Measurements from ENCODE around the gene RNF183. TPM values are rescaled to one million over a fixed set of nuclear protein-coding genes. Genes with fewer than 3 reads are reported as not detected.

RNF183 gene
- total and polyA plus RNA-seq, 10 donors, result 0.06 to 0.35 (median 0.08) TPM; not detected in 6

DNA sequence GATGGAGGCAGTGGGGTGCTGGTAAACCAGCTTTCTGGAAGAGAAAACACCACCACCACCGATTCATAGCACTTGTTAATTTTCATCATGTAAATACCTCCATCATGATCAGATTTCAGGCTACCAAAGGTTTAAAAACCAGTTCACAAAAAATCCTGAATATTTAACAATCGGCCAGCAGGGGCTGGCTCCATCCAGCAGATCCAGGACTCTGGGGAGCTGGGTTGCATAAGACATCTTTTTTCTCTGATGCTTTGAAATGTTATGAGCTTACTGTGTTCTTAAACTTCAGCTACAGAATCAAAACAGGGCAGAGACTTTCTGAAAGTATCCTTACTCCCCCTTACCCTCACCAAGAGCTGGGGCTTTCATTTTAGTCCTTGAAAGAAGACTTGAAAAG lies 14.6 kb upstream of the RNF183 start:
- TF ChIP-seq POLR2A (IDR thresholded peaks at IDR 0.05), result no peak
- TF ChIP-seq POLR2AphosphoS5 (IDR thresholded peaks at IDR 0.05), result no peak
- TF ChIP-seq, protein P1, sequence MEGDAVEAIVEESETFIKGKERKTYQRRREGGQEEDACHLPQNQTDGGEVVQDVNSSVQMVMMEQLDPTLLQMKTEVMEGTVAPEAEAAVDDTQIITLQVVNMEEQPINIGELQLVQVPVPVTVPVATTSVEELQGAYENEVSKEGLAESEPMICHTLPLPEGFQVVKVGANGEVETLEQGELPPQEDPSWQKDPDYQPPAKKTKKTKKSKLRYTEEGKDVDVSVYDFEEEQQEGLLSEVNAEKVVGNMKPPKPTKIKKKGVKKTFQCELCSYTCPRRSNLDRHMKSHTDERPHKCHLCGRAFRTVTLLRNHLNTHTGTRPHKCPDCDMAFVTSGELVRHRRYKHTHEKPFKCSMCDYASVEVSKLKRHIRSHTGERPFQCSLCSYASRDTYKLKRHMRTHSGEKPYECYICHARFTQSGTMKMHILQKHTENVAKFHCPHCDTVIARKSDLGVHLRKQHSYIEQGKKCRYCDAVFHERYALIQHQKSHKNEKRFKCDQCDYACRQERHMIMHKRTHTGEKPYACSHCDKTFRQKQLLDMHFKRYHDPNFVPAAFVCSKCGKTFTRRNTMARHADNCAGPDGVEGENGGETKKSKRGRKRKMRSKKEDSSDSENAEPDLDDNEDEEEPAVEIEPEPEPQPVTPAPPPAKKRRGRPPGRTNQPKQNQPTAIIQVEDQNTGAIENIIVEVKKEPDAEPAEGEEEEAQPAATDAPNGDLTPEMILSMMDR (IDR thresholded peaks at IDR 0.05 in 8 of 11, conservative IDR thresholded peaks at IDR 0.05 in 3 of 11), result no peak
- Histone ChIP-seq H3K9me3 (no peaks in the 10 kb centered on the region), H3K4me1 (no peaks in the 10 kb centered on the region), H3K4me3 (no peak overlapping the region), H3K27me3 (replicated peaks in 1 of 7) (no peaks in the 10 kb centered on the region), H3K36me3 (peaks cover 0 to 18% (median 0%) of the 10 kb centered on the region in 6 donors), H3K27ac (no peak overlapping the region)
- WGBS, 5 donors, result 78 to 92% (median 86%) methylated on average over 2 of the region's 2 CpGs
- intact Hi-C loops (cut with DNase I; ENCODE audit: low total_unique reads), result no loop called here
- no peak for DNase-seq

DNA sequence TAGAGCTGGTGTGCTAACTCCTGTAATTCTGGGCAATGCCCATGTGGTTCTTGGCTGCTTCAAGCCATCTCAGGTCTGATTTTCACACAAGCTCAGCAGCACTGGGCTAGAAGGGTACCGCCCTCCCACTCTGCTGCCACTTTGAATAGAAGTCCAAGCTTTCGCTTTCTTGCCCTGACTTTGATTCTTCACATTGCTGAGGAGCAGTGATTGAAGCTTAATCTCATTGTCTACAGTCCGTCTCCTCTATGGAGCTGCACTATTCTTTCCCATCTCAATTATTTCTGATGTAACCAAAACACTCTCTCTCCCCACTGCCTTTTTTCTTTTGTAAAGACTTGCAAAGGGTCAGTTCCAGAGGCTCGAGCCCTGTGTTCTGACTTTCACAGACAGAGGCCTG lies 12.9 kb upstream of the RNF183 start:
- Histone ChIP-seq H3K9me3 (no peaks in the 10 kb centered on the region), H3K4me3 (no peak overlapping the region), H3K36me3 (peaks cover 0 to 18% (median 0%) of the 10 kb centered on the region in 6 donors), H3K4me1 (no peaks in the 10 kb centered on the region), H3K27ac (no peak overlapping the region), H3K27me3 (replicated peaks in 1 of 7) (no peaks in the 10 kb centered on the region)
- intact Hi-C loops (cut with DNase I; ENCODE audit: low total_unique reads), result no loop called here
- TF ChIP-seq, protein P1 (IDR thresholded peaks at IDR 0.05 in 8 of 11, conservative IDR thresholded peaks at IDR 0.05 in 3 of 11), result no peak
- TF ChIP-seq POLR2A (IDR thresholded peaks at IDR 0.05), result no peak
- TF ChIP-seq POLR2AphosphoS5 (IDR thresholded peaks at IDR 0.05), result no peak
- DNase-seq, result no peak
- 90 to 98% (median 93%) methylated on average over 4 of the region's 4 CpGs for WGBS, 5 donors

DNA sequence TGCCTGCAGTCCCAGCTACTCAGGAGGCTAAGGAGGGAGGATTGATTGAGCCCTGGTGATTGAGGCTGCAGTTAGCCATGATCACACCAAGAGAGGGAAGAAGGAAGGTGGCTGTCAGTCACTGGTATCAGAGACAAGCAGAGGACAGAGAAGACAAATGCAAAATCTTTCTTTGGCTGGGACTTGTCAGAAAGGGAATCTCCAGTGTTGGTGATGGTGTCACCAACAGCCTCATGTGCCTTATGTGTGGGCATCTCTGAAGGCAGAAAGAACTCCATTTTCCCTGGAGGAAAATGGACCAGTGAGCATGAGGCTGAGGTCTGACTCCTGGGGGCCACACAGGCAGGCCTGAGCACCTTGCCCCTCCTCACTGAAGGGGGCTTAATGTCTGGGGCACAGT lies 12.1 kb upstream of the RNF183 start:
- Histone ChIP-seq H3K9me3 (no peaks in the 10 kb centered on the region), H3K4me1 (no peaks in the 10 kb centered on the region), H3K27me3 (replicated peaks in 1 of 7) (no peaks in the 10 kb centered on the region), H3K36me3 (peaks cover 0 to 10% (median 0%) of the 10 kb centered on the region in 6 donors), H3K27ac (no peak overlapping the region), H3K4me3 (no peak overlapping the region)
- no peak for DNase-seq
- intact Hi-C loops (cut with DNase I; ENCODE audit: low total_unique reads), result no loop called here
- no peak for TF ChIP-seq POLR2A (IDR thresholded peaks at IDR 0.05)
- TF ChIP-seq POLR2AphosphoS5 (IDR thresholded peaks at IDR 0.05), result no peak
- TF ChIP-seq, protein P1 (IDR thresholded peaks at IDR 0.05 in 8 of 11, conservative IDR thresholded peaks at IDR 0.05 in 3 of 11), result no peak

DNA sequence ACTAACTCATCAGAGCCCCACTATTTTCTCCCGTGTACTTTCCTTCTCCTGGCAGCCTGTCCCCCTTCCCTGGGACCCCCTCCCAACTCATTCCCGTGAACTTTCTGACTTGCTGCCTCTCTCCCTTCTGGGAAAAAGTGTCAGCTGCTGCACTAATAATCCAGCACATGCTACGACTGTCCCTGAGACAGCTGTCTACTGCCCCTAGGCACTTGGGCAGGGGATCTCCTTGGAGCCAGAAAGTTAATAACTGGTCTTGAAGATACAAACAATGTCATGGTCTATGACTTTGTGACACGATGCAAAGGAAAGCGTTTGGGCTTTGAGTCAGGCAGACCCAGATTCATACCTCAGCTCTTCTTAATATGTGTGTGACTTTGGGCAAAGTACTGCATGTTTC lies 10.1 kb upstream of the RNF183 start:
- H3K36me3 ChIP-seq, result no peaks in the 10 kb centered on the region
- no peaks in the 10 kb centered on the region for H3K4me1 ChIP-seq
- H3K27me3 ChIP-seq (replicated peaks in 1 of 7), result no peaks in the 10 kb centered on the region
- WGBS, 5 donors, result 83 to 90% (median 87%) methylated on average over 5 of the region's 5 CpGs
- TF ChIP-seq POLR2A (IDR thresholded peaks at IDR 0.05), result no peak
- TF ChIP-seq, protein P1 (IDR thresholded peaks at IDR 0.05 in 8 of 11, conservative IDR thresholded peaks at IDR 0.05 in 3 of 11), result no peak
- TF ChIP-seq POLR2AphosphoS5 (IDR thresholded peaks at IDR 0.05), result no peak
- H3K27ac ChIP-seq, result no peak overlapping the region
- DNase-seq, result no peak
- H3K9me3 ChIP-seq, result no peaks in the 10 kb centered on the region
- intact Hi-C loops (cut with DNase I; ENCODE audit: low total_unique reads), result no loop called here
- H3K4me3 ChIP-seq, result no peak overlapping the region

Data from spleen (tissue), 11 donors.